Calu3 (cell line): ENCODE data around the gene LONP1. TPM values are rescaled to one million over a fixed set of nuclear protein-coding genes. Genes with fewer than 3 reads are reported as not detected.
A peak's percentile ranks its signal among the peaks of the same experiment; 100 is the strongest.

Source experiments
- BruUV-seq: library from RNA; stranded (reverse); fragments of 400-500 nt; replicated peaks from 2 replicates; lab custom pipeline; 2021; lab: Mats Ljungman, UMichigan
- CTCF ChIA-PET: fragments of 300-600 bp; sonication (Branson Sonifier 250); formaldehyde crosslinking; loops from one replicate; lab custom pipeline; 2022; ENCODE audit warnings: antibody characterized with exemption; lab: Charles Lee
- DNase-seq: peaks from one replicate; pipeline ENCODE4 v3.0.0; 2022
- H3K27ac Mint-ChIP-seq: one replicate; pipeline ENCODE4 v1.8.0; 2022; ENCODE audit warnings: mixed read lengths; ENCODE audit not compliant: unreplicated experiment
- H3K27me3 Mint-ChIP-seq: one replicate; pipeline ENCODE4 v1.8.0; 2022; ENCODE audit warnings: mixed read lengths; ENCODE audit not compliant: unreplicated experiment
- H3K36me3 Mint-ChIP-seq: one replicate; pipeline ENCODE4 v1.8.0; 2022; ENCODE audit warnings: mild to moderate bottlenecking, moderate library complexity, mixed read lengths; ENCODE audit not compliant: insufficient read depth, unreplicated experiment
- H3K4me1 Mint-ChIP-seq: one replicate; pipeline ENCODE4 v1.8.0; 2022; ENCODE audit warnings: mild to moderate bottlenecking, low read depth, mixed read lengths; ENCODE audit not compliant: unreplicated experiment
- H3K4me3 Mint-ChIP-seq: one replicate; pipeline ENCODE4 v1.8.0; 2022; ENCODE audit warnings: mild to moderate bottlenecking, low read depth, moderate library complexity, mixed read lengths; ENCODE audit not compliant: unreplicated experiment
- H3K9me3 Mint-ChIP-seq: one replicate; pipeline ENCODE4 v1.8.0; 2022; ENCODE audit warnings: low read depth, mixed read lengths; ENCODE audit not compliant: unreplicated experiment
- CTCF ChIP-seq: fragments of 200-600 bp; IDR thresholded peaks from one replicate; pipeline ENCODE4 v1.8.0; 2022; ENCODE audit warnings: antibody characterized with exemption; ENCODE audit not compliant: unreplicated experiment
- intact Hi-C: fragments of 100-400 bp; cut with micrococcal nuclease; formaldehyde crosslinking; loops from one replicate; pipeline ENCODE4 v1.10.0; 2022; ENCODE audit not compliant: unreplicated experiment
- total RNA-seq: library from RNA; stranded (reverse); gene quantifications from 2 replicates; pipeline ENCODE4 v1.2.3, GENCODE V29; 2022

The LONP1 gene
- total RNA-seq, 1 experiment from 2014 or later, result 92.8 TPM

- CTCF ChIA-PET, result no interaction called here
- no peaks in the 10 kb centered on the region for H3K9me3 Mint-ChIP-seq
- no peak for DNase-seq
- no peaks in the 10 kb centered on the region for H3K4me1 Mint-ChIP-seq
- intact Hi-C loops, result no loop called here
- no TSS peak for BruUV-seq
- no peak for TF ChIP-seq CTCF
- H3K27ac Mint-ChIP-seq, result peak overlapping the region; percentile 36
- H3K36me3 Mint-ChIP-seq, result peaks cover 88% of the 10 kb centered on the region
- H3K4me3 Mint-ChIP-seq, result no peak overlapping the region
- H3K27me3 Mint-ChIP-seq, result no peaks in the 10 kb centered on the region
Observed at GRCh38 chr19:5696196-5697021, 23.5 kb downstream of the LONP1 start.

- H3K27me3 Mint-ChIP-seq, result no peaks in the 10 kb centered on the region
- no peak overlapping the region for H3K4me3 Mint-ChIP-seq
- no peaks in the 10 kb centered on the region for H3K4me1 Mint-ChIP-seq
- DNase-seq, result no peak
- intact Hi-C loops, result no loop called here
- H3K27ac Mint-ChIP-seq, result no peak overlapping the region
- BruUV-seq, result no TSS peak
- TF ChIP-seq CTCF, result no peak
- peaks cover 88% of the 10 kb centered on the region for H3K36me3 Mint-ChIP-seq
- CTCF ChIA-PET, result no interaction called here
- H3K9me3 Mint-ChIP-seq, result no peaks in the 10 kb centered on the region
Observed at GRCh38 chr19:5695649-5696195, 24.2 kb downstream of the LONP1 start.

GRCh38 chr19:5694956-5695648, 24.8 kb downstream of the LONP1 start:
- intact Hi-C loops, result no loop called here
- Mint-ChIP-seq H3K9me3 (no peaks in the 10 kb centered on the region), H3K36me3 (peaks cover 90% of the 10 kb centered on the region), H3K4me1 (no peaks in the 10 kb centered on the region), H3K4me3 (no peak overlapping the region), H3K27me3 (no peaks in the 10 kb centered on the region), H3K27ac (no peak overlapping the region)
- no peak for DNase-seq
- no peak for TF ChIP-seq CTCF
- CTCF ChIA-PET, result no interaction called here
- BruUV-seq, result no TSS peak

- no peaks in the 10 kb centered on the region for H3K4me1 Mint-ChIP-seq
- CTCF ChIA-PET, result interaction anchor here (0.5 kb wide), 1 partner anchor 370 kb away, joined by 6 read pairs; no protein-coding TSS in a partner anchor
- TF ChIP-seq CTCF, result no peak
- no peak overlapping the region for H3K4me3 Mint-ChIP-seq
- H3K36me3 Mint-ChIP-seq, result peaks cover 96% of the 10 kb centered on the region
- no peaks in the 10 kb centered on the region for H3K27me3 Mint-ChIP-seq
- no TSS peak for BruUV-seq
- intact Hi-C loops, result no loop called here
- H3K9me3 Mint-ChIP-seq, result no peaks in the 10 kb centered on the region
- no peak for DNase-seq
- H3K27ac Mint-ChIP-seq, result no peak overlapping the region
Observed at GRCh38 chr19:5694167-5694955, 25.6 kb downstream of the LONP1 start.
